Activated CD8-positive, alpha-beta memory T cell treated with anti-CD3 and anti-CD28 coated beads, Interleukin-2, amount 50 U/mL, for 1 hour (primary cell): ENCODE data around the gene OR2T34.
"Not testable (repeated sequence)": the region's sequence is repeated elsewhere in the genome, so short reads cannot be mapped to it uniquely, and the experiment has no call there.

Experiments
- DNase-seq: peaks from one replicate; pipeline ENCODE4 v3.0.0-alpha.2; 2020; ENCODE audit errors: extremely low read depth

The OR2T34 gene

GRCh38 chr1:248574657-248575056 lies at the start of gene OR2T34:
OR2T34 (minus strand) TSS chr1:248574757; CDS start chr1:248574757, 0 bp downstream.
- DNase-seq: not testable (repeated sequence)

- DNase-seq: no peak
These were observed 48.0 kb upstream of the OR2T34 start for GRCh38 chr1:248622570-248623001.

DNA sequence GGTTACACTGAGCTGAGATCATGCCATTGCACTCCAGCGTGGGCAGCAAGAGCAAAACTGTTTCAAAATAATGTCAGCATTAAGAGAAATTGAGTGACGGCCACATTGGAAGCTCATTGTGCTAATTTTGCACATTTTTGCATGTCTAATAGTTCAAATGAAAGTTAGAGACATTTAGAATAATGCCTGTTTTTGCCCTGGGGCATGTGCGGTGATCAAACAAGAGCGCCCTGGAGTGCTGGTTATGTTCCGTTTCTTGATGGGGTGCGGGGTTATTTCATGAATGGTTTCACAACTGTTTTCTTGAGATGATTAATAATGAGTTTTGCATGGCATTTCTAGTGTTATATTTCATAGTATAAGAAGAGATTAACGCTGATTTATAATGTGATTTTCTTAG lies 47.2 kb upstream of the OR2T34 start:
- no peak for DNase-seq

DNA sequence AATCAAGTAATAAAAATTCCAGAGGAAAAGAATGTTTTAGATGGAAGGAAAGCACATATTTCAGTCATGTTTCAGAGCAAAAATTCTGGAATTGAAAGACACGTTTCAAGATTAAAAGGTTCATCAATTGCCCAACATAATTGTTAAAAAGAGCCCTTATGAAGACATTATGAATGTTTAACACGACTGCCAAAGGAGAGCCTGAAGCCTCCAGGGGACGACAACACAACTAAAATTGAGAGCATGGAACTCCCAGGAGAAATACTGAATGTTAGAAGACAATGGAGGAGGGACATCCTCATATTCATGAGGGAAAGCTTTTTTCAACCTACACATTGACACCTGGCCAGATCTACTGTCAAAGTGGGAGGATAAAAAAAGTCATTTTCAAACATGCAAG lies 44.3 kb upstream of the OR2T34 start:
- no peak for DNase-seq

- no peak for DNase-seq
These were observed 43.6 kb upstream of the OR2T34 start for GRCh38 chr1:248618119-248618518.

DNA sequence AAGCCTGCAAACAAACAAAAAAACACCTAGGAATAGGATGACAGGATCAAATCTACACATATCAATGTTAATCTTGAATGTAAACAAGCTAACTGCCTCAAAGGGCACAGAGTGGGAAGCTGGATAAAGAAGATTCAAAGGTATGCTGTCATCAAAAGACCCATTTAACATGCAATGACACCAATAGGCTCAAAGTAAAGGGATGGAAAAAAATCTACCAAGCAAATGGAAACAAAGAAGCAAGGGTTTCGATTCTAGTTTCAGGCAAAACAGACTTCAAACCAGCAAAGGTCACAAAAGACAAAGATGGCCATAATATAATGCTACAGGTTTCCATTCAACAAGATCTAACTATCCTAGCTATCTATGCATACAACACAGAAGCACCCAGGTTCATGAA lies 39.2 kb upstream of the OR2T34 start:
- no peak for DNase-seq

- DNase-seq: no peak
These were observed 37.4 kb upstream of the OR2T34 start for GRCh38 chr1:248611883-248612414.

DNA sequence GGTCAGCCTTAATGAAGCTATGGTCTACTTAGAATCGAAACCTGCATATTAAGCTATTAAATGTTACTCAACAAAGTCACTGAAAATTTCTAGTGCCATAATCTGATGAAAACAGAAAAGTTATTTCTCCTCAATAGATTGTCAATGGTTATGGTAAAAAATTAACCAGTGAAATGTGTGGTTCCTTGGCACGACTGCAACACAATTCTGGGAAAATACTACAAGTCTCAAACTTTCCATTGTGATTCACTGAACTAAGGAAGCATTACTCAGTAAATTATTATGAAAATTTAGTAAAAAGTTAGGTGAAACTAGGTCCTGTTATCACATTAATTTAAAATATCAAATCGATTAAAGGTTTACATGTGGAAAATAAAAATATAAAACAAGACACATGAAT lies 35.7 kb upstream of the OR2T34 start:
- DNase-seq: no peak

DNA sequence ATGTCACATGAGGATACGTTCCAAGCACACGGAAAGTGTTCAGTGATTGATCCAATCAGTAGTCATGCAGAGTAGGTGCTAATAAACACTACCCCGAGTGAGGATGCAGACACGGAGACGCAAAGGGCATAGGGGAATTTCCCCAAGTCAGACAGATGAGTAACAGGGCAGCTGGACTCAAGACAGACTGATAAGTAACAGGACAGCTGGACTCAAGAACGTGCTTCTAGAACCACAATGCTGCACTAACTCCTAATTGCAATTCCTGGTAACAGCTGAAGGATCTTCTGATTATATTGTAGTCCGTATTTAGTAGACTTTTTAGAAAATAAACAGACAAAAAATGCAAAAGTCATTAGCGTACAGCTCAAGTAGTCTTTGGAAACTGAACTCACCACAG lies 24.8 kb upstream of the OR2T34 start:
- DNase-seq: no peak

- DNase-seq: no peak
These were observed 23.0 kb upstream of the OR2T34 start, which contains the start of gene OR2T10 for GRCh38 chr1:248597589-248597988. OR2T10 (minus strand) TSS chr1:248597700; CDS start chr1:248593768, 3,932 bp downstream.

GRCh38 chr1:248596615-248597014 lies 22.1 kb upstream of the OR2T34 start:
- DNase-seq: no peak

DNA sequence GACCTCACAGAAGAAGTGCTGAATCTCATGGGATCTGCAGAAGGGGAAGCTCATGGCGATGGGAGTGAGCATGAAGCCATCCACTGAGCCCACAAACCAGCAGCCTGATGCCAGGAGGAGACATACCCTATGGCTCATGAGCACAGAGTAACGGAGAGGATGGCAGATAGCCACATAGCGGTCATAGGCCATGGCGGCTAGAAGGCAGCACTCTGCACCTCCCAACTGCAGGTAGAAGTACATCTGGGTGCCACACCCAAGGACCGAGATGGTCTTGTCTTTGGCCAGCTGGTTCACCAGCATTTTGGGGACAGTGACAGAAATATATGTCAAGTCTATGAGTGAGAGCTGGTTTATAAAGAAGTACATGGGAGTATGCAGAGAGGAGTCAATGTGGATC lies 18.7 kb upstream of the OR2T34 start:
- DNase-seq: no peak

DNA sequence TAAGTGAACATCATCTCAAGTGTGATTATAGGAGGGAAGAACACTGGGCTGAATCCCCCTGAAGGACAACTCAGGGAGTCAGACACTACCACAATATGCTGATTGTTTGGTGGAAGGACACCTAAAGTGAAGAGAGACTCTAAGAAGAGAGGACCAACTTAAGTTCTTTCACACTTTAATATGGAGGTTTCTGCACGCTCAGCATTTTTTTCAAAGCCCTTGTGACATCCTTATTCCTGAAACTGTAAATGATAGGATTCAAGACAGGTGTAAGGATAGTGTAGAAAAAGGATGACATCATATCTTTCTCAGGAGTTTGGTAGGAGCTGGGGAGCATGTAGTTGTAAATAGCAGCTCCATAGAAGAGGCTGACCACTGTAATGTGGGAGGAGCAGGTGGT lies 18.1 kb upstream of the OR2T34 start:
- no peak for DNase-seq

- no peak for DNase-seq
These were observed 15.5 kb upstream of the OR2T34 start for GRCh38 chr1:248590055-248590454.

DNA sequence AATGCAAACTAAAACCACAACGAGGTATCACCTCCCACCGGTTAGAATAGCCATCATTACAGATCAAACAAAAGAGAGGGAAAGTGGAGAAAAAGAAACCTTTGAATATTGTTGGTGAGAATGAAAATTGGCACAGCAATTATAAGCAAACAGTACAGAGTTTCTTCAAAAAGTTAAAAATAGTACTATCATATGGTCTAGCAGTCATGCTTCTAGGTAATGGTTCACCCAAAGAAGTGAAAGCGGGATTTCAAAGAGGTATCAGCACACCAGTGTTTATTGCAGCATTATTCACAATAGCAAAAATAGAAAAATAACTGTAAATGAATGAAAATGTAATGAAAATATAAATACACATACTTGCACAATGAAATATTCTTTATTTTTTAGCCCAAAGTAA lies 14.8 kb upstream of the OR2T34 start:
- DNase-seq: no peak

DNA sequence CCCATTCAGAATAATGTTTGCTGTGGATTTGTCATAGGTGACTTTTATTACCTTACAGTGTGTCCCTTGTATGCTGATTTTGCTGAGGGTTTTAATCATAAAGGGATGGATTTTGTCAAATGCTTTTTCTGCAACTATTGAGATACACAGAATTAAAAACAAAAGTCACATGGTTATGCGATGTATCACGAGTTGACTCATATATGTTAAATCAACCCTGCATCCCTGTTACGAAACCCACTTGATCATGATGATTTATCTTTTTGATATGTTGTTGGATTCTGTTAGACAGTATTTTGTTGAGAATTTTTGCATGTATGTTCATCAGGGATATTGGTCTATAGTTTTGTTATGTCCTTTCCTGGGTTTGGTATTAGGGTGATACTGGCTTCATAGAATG lies 10.7 kb upstream of the OR2T34 start:
- DNase-seq: no peak

- no peak for DNase-seq
These were observed 1.9 kb upstream of the OR2T34 start for GRCh38 chr1:248576260-248576980.

DNA sequence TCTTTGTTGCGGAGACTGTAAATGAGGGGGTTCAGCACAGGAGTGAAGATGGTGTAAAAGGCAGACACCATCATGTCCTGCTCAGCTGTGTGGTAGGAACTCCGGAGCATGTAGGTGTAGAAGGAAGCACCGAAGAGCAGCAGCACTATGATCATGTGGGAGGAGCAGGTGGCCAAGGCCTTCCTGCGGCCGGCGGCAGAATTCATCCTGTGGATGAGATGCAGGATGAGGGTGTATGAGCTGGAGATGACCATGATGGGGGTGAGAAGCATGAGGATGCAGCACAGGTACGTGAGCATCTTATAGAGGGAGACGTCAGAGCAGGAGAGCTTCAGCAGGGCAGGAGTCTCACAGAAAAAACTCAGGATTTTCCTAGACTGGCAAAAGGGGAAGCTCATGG lies 701 bp downstream of the OR2T34 start:
- not testable (repeated sequence) for DNase-seq

DNA sequence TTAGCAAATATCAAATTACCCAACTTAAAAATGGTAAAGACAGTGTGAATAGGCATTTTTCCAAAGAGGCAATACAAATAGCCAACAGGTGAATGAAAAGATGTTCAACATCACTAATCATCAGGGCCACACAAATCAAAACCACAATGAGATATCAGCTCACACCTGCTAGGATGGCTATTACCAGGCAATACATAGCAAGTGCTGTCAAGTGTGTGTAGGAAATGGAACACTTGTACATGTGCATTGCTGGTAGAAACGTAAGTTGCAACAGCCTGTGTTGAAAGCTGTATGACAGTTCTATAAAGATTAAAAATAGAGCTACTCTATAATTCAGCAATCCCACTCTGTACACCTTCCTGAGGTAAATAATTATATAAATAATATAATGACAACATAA lies 2.5 kb downstream of the OR2T34 start:
- DNase-seq: not testable (repeated sequence)

- not testable (repeated sequence) for DNase-seq
These were observed 3.7 kb downstream of the OR2T34 start for GRCh38 chr1:248570811-248571210.

GRCh38 chr1:248569049-248569448 lies 5.5 kb downstream of the OR2T34 start:
- not testable (repeated sequence) for DNase-seq

- DNase-seq: not testable (repeated sequence)
These were observed 8.8 kb downstream of the OR2T34 start for GRCh38 chr1:248565530-248566373.

DNA sequence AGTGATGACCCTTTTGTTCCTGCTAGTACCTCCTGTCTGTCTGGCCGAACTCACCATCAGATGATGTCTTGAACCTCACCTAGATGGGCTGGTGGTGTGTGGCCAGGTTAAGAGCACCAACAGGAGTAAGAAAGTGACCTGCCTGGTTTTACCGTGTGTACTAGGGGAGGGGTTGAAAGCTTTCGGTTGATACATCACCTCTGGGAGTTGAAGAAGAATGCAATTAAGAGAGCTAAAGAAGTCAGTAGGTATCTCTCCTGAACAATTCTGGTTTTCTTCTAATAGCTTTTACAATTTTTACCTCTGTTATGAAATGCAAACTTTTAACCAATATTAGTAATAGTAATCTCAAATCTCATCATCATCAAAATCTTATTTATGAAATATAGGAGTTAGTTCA lies 11.9 kb downstream of the OR2T34 start, which contains the start of gene OR2T29:
Gene OR2T29, minus strand, starts transcription at position 101 of the 400 bp plus-strand sequence. CDS start 3,281 bp downstream, outside the sequence.
- DNase-seq: not testable (repeated sequence)
